SK-N-SH treated with all-trans-retinoic acid at 6 μM for 48 hours (cell line): Measurements from ENCODE around the gene DLGAP5.

Source experiments
- ATAC-seq: fragments of 200-7000 bp; cut with Tn5 transposase; 3 replicates; pipeline ENCODE4 v1.9.1; 2020; ENCODE audit warnings: mild to moderate bottlenecking, moderate library complexity
- ARNTL ChIP-seq: fragments of 450-650 bp; formaldehyde crosslinking; IDR thresholded peaks from 2 replicates; pipeline ENCODE4 v1.5.0; 2020; ENCODE audit warnings: low read depth, mild to moderate bottlenecking, moderate library complexity, borderline replicate concordance
- CREB5 ChIP-seq: fragments of 250-450 bp; sonication (Bioruptor Pico); IDR thresholded peaks from 2 replicates; pipeline ENCODE4 v1.5.1; 2020; ENCODE audit warnings: low read depth, mild to moderate bottlenecking, moderate library complexity
- CSDC2 ChIP-seq: fragments of 250-450 bp; sonication (Bioruptor Pico); IDR thresholded peaks from 2 replicates; pipeline ENCODE4 v1.5.0; 2020; ENCODE audit warnings: mild to moderate bottlenecking, moderate library complexity
- CSRNP3 ChIP-seq: fragments of 250-450 bp; sonication (Bioruptor Pico); IDR thresholded peaks from 2 replicates; pipeline ENCODE4 v1.5.1; 2021; ENCODE audit warnings: mild to moderate bottlenecking, moderate library complexity
- ESRRG ChIP-seq: fragments of 250-450 bp; sonication (Bioruptor Pico); IDR thresholded peaks from 2 replicates; pipeline ENCODE4 v1.6.1; 2021; ENCODE audit warnings: mild to moderate bottlenecking
- GLIS3 ChIP-seq: fragments of 250-450 bp; sonication (Bioruptor Pico); IDR thresholded peaks from 2 replicates; pipeline ENCODE4 v1.5.0; 2020; ENCODE audit warnings: mild to moderate bottlenecking, moderate library complexity
- OSR1 ChIP-seq: fragments of 250-450 bp; sonication (Bioruptor Pico); IDR thresholded peaks from 2 replicates; pipeline ENCODE4 v1.8.0; 2022; ENCODE audit warnings: moderate library complexity, mild to moderate bottlenecking, inconsistent platforms
- PPARA ChIP-seq: fragments of 250-450 bp; sonication (Bioruptor Pico); IDR thresholded peaks from 2 replicates; pipeline ENCODE4 v1.5.0; 2020; ENCODE audit warnings: mild to moderate bottlenecking, borderline replicate concordance
- RARB ChIP-seq: fragments of 250-450 bp; sonication (Bioruptor Pico); IDR thresholded peaks from 2 replicates; pipeline ENCODE4 v1.8.0; 2021; ENCODE audit warnings: mild to moderate bottlenecking, moderate library complexity
- SNAI2 ChIP-seq: fragments of 250-450 bp; sonication (Bioruptor Pico); IDR thresholded peaks from 2 replicates; pipeline ENCODE4 v1.5.0; 2020; ENCODE audit warnings: mild to moderate bottlenecking, moderate library complexity
- TOX ChIP-seq: fragments of 250-450 bp; sonication (Bioruptor Pico); IDR thresholded peaks from 2 replicates; pipeline ENCODE4 v1.8.0; 2021; ENCODE audit warnings: mild to moderate bottlenecking, moderate library complexity, borderline replicate concordance
- ZC3H10 ChIP-seq: fragments of 250-450 bp; sonication (Bioruptor Pico); IDR thresholded peaks from 2 replicates; pipeline ENCODE4 v1.5.1; 2021; ENCODE audit warnings: mild to moderate bottlenecking, moderate library complexity
- ZFP3 ChIP-seq: fragments of 250-450 bp; sonication (Bioruptor Pico); IDR thresholded peaks from 2 replicates; pipeline ENCODE4 v1.5.0; 2020; ENCODE audit warnings: mild to moderate bottlenecking, moderate library complexity
- ZFP30 ChIP-seq: fragments of 450-650 bp; formaldehyde crosslinking; IDR thresholded peaks from 2 replicates; pipeline ENCODE4 v1.5.0; 2022; ENCODE audit warnings: mild to moderate bottlenecking, moderate library complexity
- ZNF565 ChIP-seq: fragments of 450-650 bp; formaldehyde crosslinking; conservative IDR thresholded peaks from 2 replicates; pipeline ENCODE4 v1.5.0; 2020; ENCODE audit warnings: low read depth, mild to moderate bottlenecking, moderate library complexity
- ZNF70 ChIP-seq: fragments of 450-650 bp; formaldehyde crosslinking; IDR thresholded peaks from 2 replicates; pipeline ENCODE4 v1.5.0; 2020; ENCODE audit warnings: mild to moderate bottlenecking, moderate library complexity
- TF ChIP-seq, protein P1 (sequence below): fragments of 250-450 bp; sonication (Bioruptor Pico); IDR thresholded peaks from 2 replicates; pipeline ENCODE4 v1.8.0; 2021; ENCODE audit warnings: low read depth, mild to moderate bottlenecking, moderate library complexity, borderline replicate concordance
- TF ChIP-seq, protein P2 (sequence below): fragments of 250-450 bp; sonication (Bioruptor Pico); IDR thresholded peaks from 2 replicates; pipeline ENCODE4 v1.5.0; 2020; ENCODE audit warnings: mild to moderate bottlenecking, moderate library complexity

The DLGAP5 gene

GRCh38 chr14:55116246-55117030 is 74.9 kb downstream of the DLGAP5 start (continued):
- TF ChIP-seq GLIS3 (CRISPR knock-in tag), result no peak
- TF ChIP-seq, protein P1, sequence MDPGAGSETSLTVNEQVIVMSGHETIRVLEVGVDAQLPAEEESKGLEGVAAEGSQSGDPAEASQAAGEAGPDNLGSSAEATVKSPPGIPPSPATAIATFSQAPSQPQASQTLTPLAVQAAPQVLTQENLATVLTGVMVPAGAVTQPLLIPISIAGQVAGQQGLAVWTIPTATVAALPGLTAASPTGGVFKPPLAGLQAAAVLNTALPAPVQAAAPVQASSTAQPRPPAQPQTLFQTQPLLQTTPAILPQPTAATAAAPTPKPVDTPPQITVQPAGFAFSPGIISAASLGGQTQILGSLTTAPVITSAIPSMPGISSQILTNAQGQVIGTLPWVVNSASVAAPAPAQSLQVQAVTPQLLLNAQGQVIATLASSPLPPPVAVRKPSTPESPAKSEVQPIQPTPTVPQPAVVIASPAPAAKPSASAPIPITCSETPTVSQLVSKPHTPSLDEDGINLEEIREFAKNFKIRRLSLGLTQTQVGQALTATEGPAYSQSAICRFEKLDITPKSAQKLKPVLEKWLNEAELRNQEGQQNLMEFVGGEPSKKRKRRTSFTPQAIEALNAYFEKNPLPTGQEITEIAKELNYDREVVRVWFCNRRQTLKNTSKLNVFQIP (CRISPR knock-in tag), result no peak

DNA sequence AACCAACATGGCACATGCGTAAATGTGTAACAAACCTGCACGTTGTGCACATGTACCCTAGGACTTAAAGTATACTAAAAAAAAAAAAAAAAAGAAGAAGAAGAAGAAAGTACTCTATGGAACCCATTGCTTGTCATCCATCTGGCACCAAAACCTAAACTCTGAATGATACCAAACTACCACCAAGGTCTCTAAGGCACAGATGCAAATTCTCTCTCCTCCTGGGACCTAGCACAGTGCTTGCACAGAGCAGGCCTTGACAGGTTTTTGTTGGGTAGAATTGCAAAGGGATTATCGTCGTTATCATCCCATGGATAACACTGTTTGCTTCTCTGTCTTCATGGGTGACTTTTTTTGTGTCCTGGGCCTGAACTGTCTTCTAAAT is 75.5 kb downstream of the DLGAP5 start:
- no peak for TF ChIP-seq PPARA (CRISPR knock-in tag)
- TF ChIP-seq, all 23 proteins: peak for 0
- ATAC-seq, result no peak

GRCh38 chr14:55115460-55115859 is 75.9 kb downstream of the DLGAP5 start:
- ATAC-seq, result no peak
- TF ChIP-seq, protein P2, sequence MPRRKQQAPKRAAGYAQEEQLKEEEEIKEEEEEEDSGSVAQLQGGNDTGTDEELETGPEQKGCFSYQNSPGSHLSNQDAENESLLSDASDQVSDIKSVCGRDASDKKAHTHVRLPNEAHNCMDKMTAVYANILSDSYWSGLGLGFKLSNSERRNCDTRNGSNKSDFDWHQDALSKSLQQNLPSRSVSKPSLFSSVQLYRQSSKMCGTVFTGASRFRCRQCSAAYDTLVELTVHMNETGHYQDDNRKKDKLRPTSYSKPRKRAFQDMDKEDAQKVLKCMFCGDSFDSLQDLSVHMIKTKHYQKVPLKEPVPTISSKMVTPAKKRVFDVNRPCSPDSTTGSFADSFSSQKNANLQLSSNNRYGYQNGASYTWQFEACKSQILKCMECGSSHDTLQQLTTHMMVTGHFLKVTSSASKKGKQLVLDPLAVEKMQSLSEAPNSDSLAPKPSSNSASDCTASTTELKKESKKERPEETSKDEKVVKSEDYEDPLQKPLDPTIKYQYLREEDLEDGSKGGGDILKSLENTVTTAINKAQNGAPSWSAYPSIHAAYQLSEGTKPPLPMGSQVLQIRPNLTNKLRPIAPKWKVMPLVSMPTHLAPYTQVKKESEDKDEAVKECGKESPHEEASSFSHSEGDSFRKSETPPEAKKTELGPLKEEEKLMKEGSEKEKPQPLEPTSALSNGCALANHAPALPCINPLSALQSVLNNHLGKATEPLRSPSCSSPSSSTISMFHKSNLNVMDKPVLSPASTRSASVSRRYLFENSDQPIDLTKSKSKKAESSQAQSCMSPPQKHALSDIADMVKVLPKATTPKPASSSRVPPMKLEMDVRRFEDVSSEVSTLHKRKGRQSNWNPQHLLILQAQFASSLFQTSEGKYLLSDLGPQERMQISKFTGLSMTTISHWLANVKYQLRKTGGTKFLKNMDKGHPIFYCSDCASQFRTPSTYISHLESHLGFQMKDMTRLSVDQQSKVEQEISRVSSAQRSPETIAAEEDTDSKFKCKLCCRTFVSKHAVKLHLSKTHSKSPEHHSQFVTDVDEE, result no peak

- no peak for TF ChIP-seq PPARA (CRISPR knock-in tag)
- no peak for TF ChIP-seq ARNTL
- TF ChIP-seq ESRRG (CRISPR knock-in tag), result no peak
- TF ChIP-seq ZNF565 (CRISPR knock-in tag), result no peak
- TF ChIP-seq ZNF70, result no peak
- no peak for TF ChIP-seq CREB5 (CRISPR knock-in tag)
- TF ChIP-seq OSR1 (CRISPR knock-in tag), result no peak
- no peak for TF ChIP-seq ZFP30
- TF ChIP-seq ZC3H10, result no peak
- no peak for TF ChIP-seq CSRNP3 (CRISPR knock-in tag)
- TF ChIP-seq GLIS3 (CRISPR knock-in tag), result no peak
- no peak for ATAC-seq
Observed at GRCh38 chr14:55114720-55115119, 76.7 kb downstream of the DLGAP5 start.

GRCh38 chr14:55111122-55111708 is 80.2 kb downstream of the DLGAP5 start:
- ATAC-seq, result no peak
- TF ChIP-seq OSR1 (CRISPR knock-in tag) (no peak), TOX (CRISPR knock-in tag) (no peak), ARNTL (no peak), ZNF565 (CRISPR knock-in tag) (no peak), RARB (CRISPR knock-in tag) (no peak), PPARA (CRISPR knock-in tag) (no peak), ESRRG (CRISPR knock-in tag) (no peak), ZFP3 (no peak), ZNF70 (no peak), SNAI2 (CRISPR knock-in tag) (no peak), GLIS3 (CRISPR knock-in tag) (no peak), CSDC2 (no peak), ZC3H10 (no peak), ZFP30 (no peak)
- TF ChIP-seq, protein P1 (CRISPR knock-in tag), result no peak
